ENCODE data around the gene VSTM1.

VSTM1 gene

GRCh38 chr19:54106716-54107115 is 43.0 kb upstream of the VSTM1 start:
- H3K36me3 ChIP-seq (ENCODE audit: insufficient read depth): peaks cover 3% of the 10 kb centered on the region; the same call in 1 of the 2 replicates
- H3K9ac ChIP-seq: no peak overlapping the region
- H2AFZ ChIP-seq (ENCODE audit: low read depth): no peak overlapping the region
- no peak overlapping the region for H3K4me2 ChIP-seq
- TF ChIP-seq CTCF (conservative IDR thresholded peaks at IDR 0.05; ENCODE audit: low read depth, low read length): no peak
- H4K20me1 ChIP-seq (ENCODE audit: insufficient read depth): no peaks in the 10 kb centered on the region
- peaks cover 17% of the 10 kb centered on the region for H3K4me1 ChIP-seq (ENCODE audit: low read depth, poor library complexity, severe bottlenecking)
- H3K27me3 ChIP-seq (ENCODE audit: insufficient read depth, low read depth): no peaks in the 10 kb centered on the region
- no peak overlapping the region for H3K4me3 ChIP-seq (IDR thresholded peaks at IDR 0.05; ENCODE audit: insufficient read depth, low read depth, low read length)
- H3K27ac ChIP-seq: no peak overlapping the region
- H3K79me2 ChIP-seq (ENCODE audit: insufficient read depth, low read depth): peaks cover 20% of the 10 kb centered on the region

GRCh38 chr19:54105796-54106195 is 42.1 kb upstream of the VSTM1 start:
- Histone ChIP-seq H3K36me3 (ENCODE audit: insufficient read depth) (peaks cover 3% of the 10 kb centered on the region; the same call in 1 of the 2 replicates), H3K27me3 (ENCODE audit: insufficient read depth, low read depth) (no peaks in the 10 kb centered on the region), H3K9ac (no peak overlapping the region), H3K4me3 (IDR thresholded peaks at IDR 0.05; ENCODE audit: insufficient read depth, low read depth, low read length) (no peak overlapping the region), H3K4me1 (ENCODE audit: low read depth, poor library complexity, severe bottlenecking) (peaks cover 17% of the 10 kb centered on the region), H2AFZ (ENCODE audit: low read depth) (no peak overlapping the region), H3K79me2 (ENCODE audit: insufficient read depth, low read depth) (peaks cover 20% of the 10 kb centered on the region), H3K27ac (no peak overlapping the region), H3K4me2 (no peak overlapping the region), H4K20me1 (ENCODE audit: insufficient read depth) (no peaks in the 10 kb centered on the region)
- no peak for TF ChIP-seq CTCF (conservative IDR thresholded peaks at IDR 0.05; ENCODE audit: low read depth, low read length)

- H2AFZ ChIP-seq (ENCODE audit: low read depth): no peak overlapping the region
These were observed 41.5 kb upstream of the VSTM1 start for GRCh38 chr19:54104998-54105715.

GRCh38 chr19:54102421-54103169 is 38.9 kb upstream of the VSTM1 start, which contains the start of gene NDUFA3:
TSS of gene NDUFA3 (plus strand) at chr19:54102855. CDS start at chr19:54102879, 24 bp downstream.
- no peak for TF ChIP-seq CTCF (conservative IDR thresholded peaks at IDR 0.05; ENCODE audit: low read depth, low read length)
- Histone ChIP-seq H3K9ac (peak within 1 kb of the TSS; percentile 65; the same call in 1 of the 2 replicates), H3K36me3 (ENCODE audit: insufficient read depth) (peaks cover 3% of the 10 kb centered on the region; the same call in 1 of the 2 replicates), H3K4me2 (peak within 1 kb of the TSS; percentile 97), H2AFZ (ENCODE audit: low read depth) (peak within 1 kb of the TSS; percentile 98), H3K4me3 (IDR thresholded peaks at IDR 0.05; ENCODE audit: insufficient read depth, low read depth, low read length) (no peak within 1 kb of the TSS), H3K79me2 (ENCODE audit: insufficient read depth, low read depth) (peaks cover 20% of the 10 kb centered on the region), H4K20me1 (ENCODE audit: insufficient read depth) (no peaks in the 10 kb centered on the region), H3K4me1 (ENCODE audit: low read depth, poor library complexity, severe bottlenecking) (peaks cover 17% of the 10 kb centered on the region), H3K27me3 (ENCODE audit: insufficient read depth, low read depth) (no peaks in the 10 kb centered on the region), H3K27ac (peak within 1 kb of the TSS; percentile 25; the same call in 1 of the 2 replicates)

More at GRCh38 chr19:54104998-54105715, 41.5 kb upstream of the VSTM1 start:
- H4K20me1 ChIP-seq (ENCODE audit: insufficient read depth): no peaks in the 10 kb centered on the region
- peaks cover 20% of the 10 kb centered on the region for H3K79me2 ChIP-seq (ENCODE audit: insufficient read depth, low read depth)
- H3K4me3 ChIP-seq (IDR thresholded peaks at IDR 0.05; ENCODE audit: insufficient read depth, low read depth, low read length): no peak overlapping the region
- no peak overlapping the region for H3K9ac ChIP-seq
- peaks cover 17% of the 10 kb centered on the region for H3K4me1 ChIP-seq (ENCODE audit: low read depth, poor library complexity, severe bottlenecking)
- no peaks in the 10 kb centered on the region for H3K27me3 ChIP-seq (ENCODE audit: insufficient read depth, low read depth)
- H3K4me2 ChIP-seq: no peak overlapping the region
- H3K27ac ChIP-seq: no peak overlapping the region
- peaks cover 3% of the 10 kb centered on the region; the same call in 1 of the 2 replicates for H3K36me3 ChIP-seq (ENCODE audit: insufficient read depth)
- TF ChIP-seq CTCF (conservative IDR thresholded peaks at IDR 0.05; ENCODE audit: low read depth, low read length): no peak
